ENCODE data around the gene CDH3. TPM values are rescaled to one million over a fixed set of nuclear protein-coding genes. Genes with fewer than 3 reads are reported as not detected.

Gene CDH3
- total RNA-seq, 1 donor = 0.27 TPM

GRCh38 chr16:68646953-68647659 lies 2.0 kb downstream of the CDH3 start:
- DNase-seq (ENCODE audit: low read depth in 2 of 3, low spot score in 2 of 3) = no peak

- DNase-seq (ENCODE audit: low read depth in 2 of 3, low spot score in 2 of 3) = no peak
Measured at GRCh38 chr16:68651136-68651535, 6.0 kb downstream of the CDH3 start.

DNA sequence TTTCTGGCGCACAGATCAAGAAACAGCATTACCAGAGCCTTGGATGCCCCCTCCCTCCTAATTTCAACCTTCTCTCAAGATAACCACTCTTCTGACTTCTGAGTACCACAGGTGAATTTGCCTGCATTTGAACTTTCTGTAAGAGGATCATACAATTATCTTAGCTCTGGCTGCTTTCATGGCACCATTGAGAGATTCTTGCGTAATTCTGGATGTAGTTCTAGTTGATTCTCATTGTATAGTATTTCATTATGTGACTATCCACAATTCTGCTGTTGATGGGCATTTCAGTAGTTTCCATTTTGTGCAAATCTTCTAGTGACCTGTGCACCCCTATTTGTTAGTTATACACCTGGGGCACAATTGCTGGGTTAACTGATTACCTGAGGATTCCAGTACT lies 7.5 kb downstream of the CDH3 start:
- DNase-seq (ENCODE audit: low read depth in 2 of 3, low spot score in 2 of 3) = no peak

DNA sequence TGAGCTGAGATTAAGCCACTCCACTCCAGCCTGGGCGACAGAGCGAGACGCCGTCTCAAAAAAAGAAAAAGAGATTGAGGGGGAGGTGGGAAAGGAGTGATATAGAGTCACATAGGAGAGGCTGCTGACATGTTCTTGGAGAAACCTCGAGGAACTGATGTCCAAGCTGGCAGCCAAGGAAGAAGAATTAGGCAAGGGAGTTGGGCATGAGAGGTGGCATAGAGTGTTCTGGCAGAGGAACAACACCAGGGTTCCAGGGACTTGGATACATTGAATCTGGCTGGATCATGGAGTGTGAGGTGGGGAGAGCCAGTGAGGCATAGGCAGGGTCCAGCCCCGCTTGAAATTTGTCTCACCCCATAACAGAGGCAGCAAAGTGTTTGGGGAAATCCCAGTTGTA lies 10.7 kb downstream of the CDH3 start:
- no peak for DNase-seq (ENCODE audit: low read depth in 2 of 3, low spot score in 2 of 3)

GRCh38 chr16:68656751-68657150 lies 11.6 kb downstream of the CDH3 start:
- no peak for DNase-seq (ENCODE audit: low read depth in 2 of 3, low spot score in 2 of 3)

- DNase-seq (ENCODE audit: low read depth in 2 of 3, low spot score in 2 of 3) = no peak
Measured at GRCh38 chr16:68658341-68658973, 13.3 kb downstream of the CDH3 start.

GRCh38 chr16:68658974-68659360 lies 13.9 kb downstream of the CDH3 start:
- no peak for DNase-seq (ENCODE audit: low read depth in 2 of 3, low spot score in 2 of 3)

DNA sequence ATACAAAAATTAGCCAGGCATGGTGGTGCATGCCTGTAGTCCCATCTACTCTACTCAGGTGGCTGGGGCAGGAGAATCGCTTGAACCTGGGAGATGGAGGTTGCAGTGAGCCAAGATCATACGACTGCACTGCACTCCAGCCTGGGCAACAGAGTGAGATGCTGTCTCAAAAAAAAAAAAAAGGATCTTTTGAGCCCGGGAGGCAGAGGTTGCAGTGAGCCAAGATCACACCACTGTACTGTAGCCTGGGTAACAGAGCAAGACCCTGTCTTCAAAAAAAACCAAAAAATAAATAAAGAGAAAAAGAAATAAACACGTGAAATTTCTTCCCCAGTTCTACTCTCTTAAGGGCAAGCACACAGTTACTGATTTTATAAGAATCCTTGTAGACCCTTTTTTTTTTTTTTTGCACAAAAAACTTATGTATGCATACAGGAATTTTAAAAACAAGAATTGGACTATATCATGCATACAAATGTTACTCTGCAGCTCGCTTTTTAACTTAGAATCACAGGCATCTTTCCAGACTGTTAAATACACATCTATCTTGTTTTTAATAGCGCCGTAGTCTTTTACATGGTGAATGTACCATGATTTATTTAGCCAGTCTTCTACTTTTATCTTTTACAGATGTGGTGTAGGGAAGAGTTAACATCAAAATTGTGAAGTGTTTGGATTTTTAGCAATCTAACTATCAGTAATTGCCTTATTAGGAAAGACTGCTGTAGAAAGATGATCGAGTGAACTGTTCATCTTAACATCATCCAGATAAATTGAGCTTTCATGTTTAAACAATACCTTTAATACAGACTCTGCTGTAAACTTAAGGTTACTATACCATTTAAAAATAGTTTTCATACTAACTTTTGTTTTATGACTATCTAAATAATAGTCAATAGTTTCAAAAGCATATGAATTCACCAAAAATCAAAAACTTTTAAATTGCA lies 14.6 kb downstream of the CDH3 start:
- DNase-seq (ENCODE audit: low read depth in 2 of 3, low spot score in 2 of 3) = no peak

DNA sequence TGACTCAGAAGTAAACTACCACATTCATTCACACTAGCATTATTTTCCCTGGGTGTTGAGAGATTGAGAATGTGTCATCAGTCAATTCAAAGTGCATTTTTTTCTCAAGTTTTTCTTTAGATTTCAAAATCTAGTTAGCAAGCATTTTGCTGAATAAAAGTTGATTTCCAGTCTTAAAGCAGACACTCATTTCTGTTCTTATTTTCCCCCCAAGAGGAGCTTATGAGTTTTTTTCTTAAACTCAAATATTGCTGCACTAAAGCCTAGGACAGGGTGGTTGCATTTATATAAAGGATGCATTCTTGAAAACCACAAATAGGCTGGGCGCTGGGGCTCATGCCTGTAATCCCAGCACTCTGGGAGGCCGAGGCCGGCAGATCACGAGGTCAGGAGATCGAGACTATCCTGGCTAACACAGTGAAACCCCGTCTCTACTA lies 15.3 kb downstream of the CDH3 start:
- DNase-seq (ENCODE audit: low read depth in 2 of 3, low spot score in 2 of 3) = no peak

- no peak for DNase-seq (ENCODE audit: low read depth in 2 of 3, low spot score in 2 of 3)
Measured at GRCh38 chr16:68662035-68662434, 16.9 kb downstream of the CDH3 start.

GRCh38 chr16:68664297-68664696 lies 19.2 kb downstream of the CDH3 start:
- DNase-seq (ENCODE audit: low read depth in 2 of 3, low spot score in 2 of 3) = no peak

DNA sequence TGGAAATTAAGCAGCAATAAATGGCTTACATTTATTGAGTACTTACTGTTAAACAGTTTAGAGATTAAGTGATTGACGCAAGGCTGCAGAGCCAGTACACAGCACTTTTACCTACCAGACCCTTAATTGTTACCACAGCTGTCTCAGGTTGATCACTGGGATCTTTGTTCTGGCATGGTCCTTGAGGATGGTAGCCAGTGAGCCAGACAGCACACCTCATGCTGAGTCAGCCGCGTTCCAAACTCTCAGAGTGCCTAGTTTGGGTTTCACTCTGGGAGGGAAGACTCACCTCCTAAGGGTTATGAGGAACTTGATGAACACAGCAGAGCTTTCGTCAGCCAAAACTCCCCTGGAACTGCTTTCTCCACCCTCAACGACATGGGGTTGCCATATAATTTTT lies 20.4 kb downstream of the CDH3 start:
- DNase-seq (ENCODE audit: low read depth in 2 of 3, low spot score in 2 of 3) = no peak

- peak in 2 of 3 donors; percentile 64 to 78 for DNase-seq (ENCODE audit: low read depth in 2 of 3, low spot score in 2 of 3)
Measured at GRCh38 chr16:68668266-68668665, 23.2 kb downstream of the CDH3 start.

- DNase-seq (ENCODE audit: low read depth in 2 of 3, low spot score in 2 of 3) = no peak
Measured at GRCh38 chr16:68676113-68676860, 31.2 kb downstream of the CDH3 start.

GRCh38 chr16:68681038-68681437 lies 35.9 kb downstream of the CDH3 start:
- no peak for DNase-seq (ENCODE audit: low read depth in 2 of 3, low spot score in 2 of 3)

- DNase-seq (ENCODE audit: low read depth in 2 of 3, low spot score in 2 of 3) = no peak
Measured at GRCh38 chr16:68685685-68686478, 40.8 kb downstream of the CDH3 start.

- DNase-seq (ENCODE audit: low read depth in 2 of 3, low spot score in 2 of 3) = no peak
Measured at GRCh38 chr16:68686905-68687304, 41.8 kb downstream of the CDH3 start.

DNA sequence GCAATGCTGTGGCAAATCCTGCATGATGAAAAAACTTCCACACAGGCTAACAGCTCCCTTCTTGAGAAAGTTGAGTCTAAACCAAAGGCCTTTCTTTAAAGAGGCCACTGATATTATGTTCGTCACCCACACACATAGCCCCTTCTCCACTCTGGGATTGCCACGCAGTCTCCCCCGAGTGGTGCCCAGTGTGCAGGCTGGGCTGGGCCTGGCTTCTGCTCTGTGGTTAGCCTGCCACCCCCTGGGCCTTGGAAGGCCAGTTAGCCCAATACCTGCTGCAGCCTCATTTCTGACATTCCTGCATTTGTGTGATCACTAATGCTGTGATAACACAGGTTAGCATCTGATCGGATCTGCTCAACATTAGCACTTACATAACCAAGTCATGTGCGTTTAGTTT lies 44.8 kb downstream of the CDH3 start:
- DNase-seq (ENCODE audit: low read depth in 2 of 3, low spot score in 2 of 3) = no peak

DNA sequence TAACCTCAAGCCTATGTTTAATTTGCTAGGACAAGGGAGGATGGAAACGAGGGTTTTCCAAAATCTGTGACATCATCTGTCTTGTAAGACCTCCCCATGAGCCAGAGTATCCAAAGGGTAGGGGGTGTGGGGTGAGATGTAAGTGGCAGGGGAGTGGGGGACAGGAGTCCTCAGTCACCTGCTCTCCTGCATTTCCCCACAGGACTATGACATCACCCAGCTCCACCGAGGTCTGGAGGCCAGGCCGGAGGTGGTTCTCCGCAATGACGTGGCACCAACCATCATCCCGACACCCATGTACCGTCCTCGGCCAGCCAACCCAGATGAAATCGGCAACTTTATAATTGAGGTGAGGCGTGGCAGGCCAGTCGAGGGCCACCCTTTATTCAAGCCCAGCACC lies 50.5 kb downstream of the CDH3 start:
- no peak for DNase-seq (ENCODE audit: low read depth in 2 of 3, low spot score in 2 of 3)

DNA sequence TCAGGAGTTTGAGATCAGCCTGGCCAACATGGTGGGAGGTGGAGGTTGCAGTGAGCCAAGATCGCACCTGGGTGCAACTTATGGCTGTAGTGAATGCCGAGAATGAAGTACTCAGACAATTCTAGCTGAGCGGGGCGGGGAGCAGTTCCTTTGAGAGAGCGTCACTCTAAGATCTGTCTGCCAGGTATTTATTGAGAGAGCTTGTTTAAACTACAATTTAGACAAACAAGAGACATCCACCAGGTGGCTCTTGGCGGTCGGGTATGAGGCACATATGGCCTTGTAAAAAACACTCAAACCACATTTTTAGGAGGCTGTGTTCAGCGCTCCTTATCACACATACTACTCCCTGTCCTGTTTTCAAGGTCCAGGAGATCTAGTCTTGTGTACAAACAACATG lies 51.4 kb downstream of the CDH3 start:
- no peak for DNase-seq (ENCODE audit: low read depth in 2 of 3, low spot score in 2 of 3)
